NCI-H1436 treated with DMSO at 0.1 percent for 48 hours (cell line): ENCODE results near the gene ZNF497.
"Not testable (repeated sequence)": the region's sequence is repeated elsewhere in the genome, so short reads cannot be mapped to it uniquely, and the experiment has no call there.

Experiments
- DNase-seq: peaks from one replicate; lab custom pipeline; 2025; lab: John Stamatoyannopoulos, UW

Gene ZNF497

GRCh38 chr19:58348080-58348479 is 14.5 kb downstream of the ZNF497 start:
- not testable (repeated sequence) for DNase-seq

GRCh38 chr19:58346961-58347929 is 15.3 kb downstream of the ZNF497 start:
- no peak for DNase-seq

GRCh38 chr19:58345558-58345957 is 17.0 kb downstream of the ZNF497 start:
- DNase-seq = no peak

DNA sequence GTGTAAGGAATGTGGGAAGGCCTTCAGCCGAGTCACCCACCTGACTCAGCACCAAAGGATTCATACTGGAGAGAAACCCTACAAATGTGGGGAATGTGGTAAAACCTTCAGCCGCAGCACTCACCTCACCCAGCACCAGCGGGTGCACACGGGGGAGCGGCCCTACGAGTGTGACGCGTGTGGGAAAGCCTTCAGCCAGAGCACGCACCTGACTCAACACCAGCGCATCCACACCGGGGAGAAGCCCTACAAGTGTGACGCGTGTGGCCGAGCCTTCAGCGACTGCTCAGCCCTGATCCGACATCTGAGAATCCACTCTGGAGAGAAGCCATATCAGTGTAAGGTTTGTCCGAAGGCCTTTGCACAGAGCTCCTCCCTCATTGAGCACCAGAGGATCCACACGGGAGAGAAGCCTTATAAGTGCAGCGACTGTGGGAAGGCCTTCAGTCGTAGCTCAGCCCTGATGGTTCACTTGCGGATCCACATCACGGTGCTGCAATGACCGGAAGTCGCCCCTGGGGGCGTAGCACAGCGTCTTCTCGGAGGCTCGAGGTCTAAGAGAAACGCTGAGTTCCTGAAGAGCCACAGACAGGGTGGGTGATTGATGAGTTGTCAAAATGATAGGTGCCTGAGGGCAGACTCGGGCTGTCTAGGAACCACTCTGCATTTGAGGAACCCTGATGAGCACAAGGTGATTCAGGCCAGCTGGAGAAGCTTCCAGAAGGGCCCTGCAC is 23.6 kb downstream of the ZNF497 start:
- no peak for DNase-seq

DNA sequence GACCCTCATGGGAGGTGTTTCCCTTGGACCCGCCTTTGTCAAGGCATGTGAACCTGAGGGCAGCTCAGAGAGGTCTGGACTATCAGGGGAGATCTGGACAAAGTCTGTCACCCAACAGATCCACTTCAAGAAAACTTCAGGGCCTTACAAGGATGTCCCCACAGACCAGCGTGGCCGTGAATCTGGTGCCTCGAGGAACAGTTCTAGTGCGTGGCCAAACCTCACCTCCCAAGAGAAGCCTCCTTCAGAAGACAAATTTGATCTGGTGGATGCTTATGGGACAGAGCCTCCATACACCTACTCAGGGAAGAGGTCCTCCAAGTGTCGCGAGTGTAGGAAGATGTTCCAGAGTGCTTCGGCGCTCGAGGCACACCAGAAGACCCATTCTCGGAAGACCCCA is 24.2 kb downstream of the ZNF497 start:
- no peak for DNase-seq

DNA sequence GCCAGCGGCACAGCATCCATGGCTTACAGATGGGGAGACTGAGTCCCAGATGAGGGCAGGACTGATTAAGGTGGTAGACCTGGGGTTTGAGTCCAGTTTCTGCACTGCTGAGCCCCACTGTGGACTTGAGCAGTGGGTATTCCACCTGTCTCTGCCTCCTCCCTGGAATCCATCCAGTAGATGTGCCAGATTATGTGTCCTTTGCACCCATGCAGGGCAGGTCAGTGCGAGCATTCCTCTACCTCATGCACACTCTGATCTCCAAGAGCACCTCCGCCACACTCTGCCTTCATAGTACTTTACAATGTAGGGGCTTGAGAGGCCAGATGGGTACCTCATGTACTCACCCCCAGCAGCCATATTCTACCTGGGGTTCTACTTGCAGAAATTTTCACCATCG is 25.7 kb downstream of the ZNF497 start:
- DNase-seq = no peak

- DNase-seq = no peak
These were observed 26.3 kb downstream of the ZNF497 start for GRCh38 chr19:58336216-58336615.

DNA sequence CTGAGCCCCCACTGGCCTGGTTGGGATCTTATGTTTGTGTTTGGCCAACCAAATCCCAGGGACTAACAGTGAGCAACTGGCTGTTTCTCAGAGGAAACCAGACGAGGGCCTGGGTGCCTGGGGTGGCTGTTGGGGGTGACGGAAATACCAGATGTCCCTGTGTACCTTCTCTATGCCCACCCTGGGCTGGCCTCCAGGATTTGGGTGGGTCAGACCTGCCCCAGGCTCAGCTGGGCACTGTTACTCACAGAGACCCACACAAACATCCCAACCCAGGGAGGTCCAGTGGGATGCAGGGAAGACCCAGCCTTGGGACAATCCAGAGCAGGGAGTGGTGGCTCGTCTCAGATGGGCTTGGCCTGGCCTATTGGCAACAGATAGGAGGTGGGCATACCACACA is 26.9 kb downstream of the ZNF497 start:
- DNase-seq = no peak

DNA sequence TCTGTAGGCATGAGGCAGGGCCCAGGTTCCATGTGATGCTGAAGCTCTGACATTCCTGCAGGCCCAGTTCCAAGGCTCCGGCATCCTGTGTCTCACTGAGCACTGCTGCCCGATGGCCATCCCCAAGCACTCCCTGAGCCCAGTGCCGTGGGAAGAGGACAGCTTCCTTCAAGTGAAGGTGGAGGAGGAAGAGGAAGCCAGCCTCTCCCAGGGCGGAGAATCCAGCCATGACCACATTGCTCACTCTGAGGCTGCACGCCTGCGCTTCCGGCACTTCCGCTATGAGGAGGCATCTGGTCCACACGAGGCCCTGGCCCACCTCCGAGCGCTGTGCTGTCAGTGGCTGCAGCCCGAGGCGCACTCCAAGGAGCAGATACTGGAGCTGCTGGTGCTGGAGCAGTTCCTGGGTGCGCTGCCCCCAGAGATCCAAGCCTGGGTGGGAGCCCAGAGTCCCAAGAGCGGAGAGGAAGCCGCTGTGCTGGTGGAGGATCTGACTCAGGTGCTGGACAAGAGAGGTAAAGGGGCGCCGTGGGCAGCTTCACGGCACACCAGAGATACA is 27.8 kb downstream of the ZNF497 start:
- no peak for DNase-seq

- no peak for DNase-seq
These were observed 29.9 kb downstream of the ZNF497 start for GRCh38 chr19:58332697-58333096.

DNA sequence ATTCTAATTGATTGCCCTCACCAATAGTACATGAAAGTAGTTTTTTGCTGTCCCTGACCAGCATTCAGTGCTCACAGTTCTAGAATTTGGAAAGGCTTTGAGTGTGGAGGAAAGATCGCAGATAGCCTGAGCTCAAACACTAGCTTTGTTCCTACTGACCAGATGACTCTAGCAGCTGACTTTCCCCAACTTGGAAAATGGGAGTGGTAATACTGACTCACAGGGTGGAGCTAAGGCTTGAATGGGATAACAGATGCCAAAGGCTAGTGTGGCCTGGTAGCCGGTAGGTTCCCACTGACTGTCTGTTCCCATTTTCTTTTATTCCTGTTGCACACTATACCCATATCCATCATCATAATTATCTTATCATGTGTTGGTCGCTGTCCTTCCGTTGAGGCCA is 32.1 kb downstream of the ZNF497 start:
- DNase-seq = no peak

DNA sequence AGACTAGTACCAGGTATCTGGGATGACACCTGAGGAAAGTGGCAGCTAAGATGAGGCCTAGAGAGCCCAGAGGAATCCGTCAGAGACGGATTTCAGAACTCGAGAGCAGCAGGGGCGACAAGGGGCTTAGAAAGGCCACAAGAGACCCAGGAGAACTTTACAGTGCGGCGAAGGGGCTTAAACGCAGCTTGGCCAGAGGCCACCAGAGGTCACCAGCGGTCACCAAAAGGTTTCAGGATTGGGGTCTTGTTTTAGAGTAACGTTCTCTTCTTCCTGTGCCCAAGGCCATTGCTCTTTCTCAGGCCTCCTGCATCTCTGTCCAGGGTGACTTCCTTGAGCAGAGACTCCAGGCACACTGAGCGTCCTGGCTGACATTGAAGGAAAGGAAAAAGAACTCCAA is 33.6 kb downstream of the ZNF497 start:
- DNase-seq = no peak

DNA sequence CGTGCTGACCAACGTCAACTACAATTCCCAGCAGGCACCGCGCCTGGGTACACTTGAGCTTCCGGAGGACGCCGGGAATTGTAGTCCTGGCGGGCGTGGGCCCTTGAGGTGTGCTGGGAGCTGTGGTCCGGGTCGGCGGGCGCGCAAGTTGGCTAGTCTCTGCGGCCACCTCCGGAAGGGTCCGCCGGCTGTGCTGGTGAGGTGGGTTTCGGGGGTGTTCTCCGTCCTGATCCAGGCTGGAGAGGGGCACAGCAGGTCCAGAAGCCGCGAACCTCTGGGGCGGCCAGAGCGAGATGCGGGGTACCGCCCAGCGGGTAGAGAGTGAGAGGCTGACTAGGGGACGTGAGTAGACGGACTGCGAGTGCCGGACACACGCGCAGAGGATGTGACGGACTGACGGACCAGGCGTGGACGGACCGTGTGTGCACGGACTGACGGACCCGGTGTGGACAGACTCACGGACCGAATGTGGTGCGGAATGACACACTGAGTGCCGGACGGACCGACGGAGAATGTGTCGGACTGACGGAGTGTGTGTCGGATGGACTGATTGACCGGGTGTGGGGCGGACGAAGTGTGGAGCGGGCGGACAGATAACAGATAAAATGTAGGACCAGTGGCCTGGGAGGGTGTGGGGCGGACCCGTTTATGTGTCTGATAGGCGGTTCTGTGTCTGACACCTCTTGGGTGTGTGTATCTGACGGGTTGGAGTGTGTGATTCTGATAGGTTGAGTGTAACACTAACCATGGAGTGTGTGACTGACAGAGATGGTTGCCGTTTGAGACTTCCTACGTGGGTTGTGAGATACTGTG is 35.4 kb downstream of the ZNF497 start, which contains the start of gene ZSCAN22:
TSS of gene ZSCAN22 (plus strand) at position 81 of the 813 bp plus-strand sequence. CDS start 7,809 bp downstream, outside the sequence.
- DNase-seq = peak; percentile 76

DNA sequence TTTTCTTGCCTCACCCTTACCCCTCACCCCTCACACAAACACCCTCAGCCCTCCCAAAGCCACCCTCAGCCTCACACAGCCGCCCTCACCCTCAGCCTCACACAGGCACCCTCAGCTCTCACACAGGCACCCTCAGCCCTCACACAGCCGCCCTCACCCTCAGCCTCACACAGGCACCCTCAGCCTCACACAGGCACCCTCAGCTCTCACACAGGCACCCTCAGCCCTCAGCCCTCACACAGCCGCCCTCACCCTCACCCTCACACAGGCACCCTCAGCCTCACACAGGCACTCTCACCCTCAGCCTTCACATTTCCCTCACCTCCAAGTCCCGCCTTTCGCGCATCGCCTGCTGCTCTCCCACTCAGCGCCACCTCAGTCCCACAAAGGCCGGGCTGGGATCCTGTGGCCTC is 36.0 kb downstream of the ZNF497 start:
- DNase-seq = no peak

GRCh38 chr19:58325311-58326022 is 37.1 kb downstream of the ZNF497 start:
- DNase-seq = no peak

- no peak for DNase-seq
These were observed 43.3 kb downstream of the ZNF497 start for GRCh38 chr19:58319241-58319640.

GRCh38 chr19:58318297-58318696 is 44.3 kb downstream of the ZNF497 start:
- DNase-seq = no peak

- DNase-seq = no peak
These were observed 45.0 kb downstream of the ZNF497 start for GRCh38 chr19:58317476-58318072.

DNA sequence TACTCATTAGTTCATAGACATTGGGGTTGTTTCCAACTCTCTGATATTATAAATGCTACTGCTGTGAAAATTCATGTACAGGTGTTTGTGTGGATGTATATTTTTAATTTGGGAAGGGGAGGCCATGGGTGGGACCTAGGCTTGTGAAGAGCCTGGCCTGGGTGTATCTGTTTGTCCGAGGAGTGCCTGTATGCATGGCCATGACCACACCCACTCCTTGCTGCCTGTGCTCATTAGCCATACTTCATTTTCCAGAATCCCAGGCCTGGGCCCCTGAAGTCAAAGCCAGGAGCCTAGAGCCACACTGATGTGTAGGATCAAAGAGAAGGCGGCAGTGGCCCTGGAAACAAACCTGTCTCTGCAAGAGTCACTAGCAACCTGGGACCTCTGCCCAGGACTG is 47.0 kb downstream of the ZNF497 start:
- no peak for DNase-seq

- DNase-seq = no peak
These were observed 51.1 kb downstream of the ZNF497 start for GRCh38 chr19:58311345-58311865.
